ENCODE measurements around the gene SMYD3.

- TF ChIP-seq CTCF (IDR thresholded peaks at IDR 0.05), result no peak
- TF ChIP-seq POLR2A (IDR thresholded peaks at IDR 0.05; ENCODE audit: low read depth), result no peak
- no peak for TF ChIP-seq EP300 (IDR thresholded peaks at IDR 0.05)
- no peak for TF ChIP-seq POLR2AphosphoS5 (IDR thresholded peaks at IDR 0.05)
These were observed 729.3 kb downstream of the SMYD3 start for GRCh38 chr1:245777752-245778151.
